Esophagus squamous epithelium (tissue), 5 donors: ENCODE results near the gene IFNGR1. TPM values are rescaled to one million over a fixed set of nuclear protein-coding genes. Genes with fewer than 3 reads are reported as not detected.
"Not testable (repeated sequence)": the region's sequence is repeated elsewhere in the genome, so short reads cannot be mapped to it uniquely, and the experiment has no call there.

Experiments used
- DNase-seq: peaks from one replicate; lab custom pipeline; 2025; lab: John Stamatoyannopoulos, UW
- H3K27ac ChIP-seq, 4 donors: fragments of 200-600 bp; sonication (generic); one replicate each; pipeline ENCODE4 v1.5.1; 2016 to 2019; ENCODE audit warnings: mild to moderate bottlenecking in 1 of 4
- H3K27me3 ChIP-seq, 4 donors: fragments of 200-600 bp; sonication (generic); 1 replicate in 3 of 4; 2 replicates in 1 of 4; pipeline versions ENCODE4 v1.5.1 to v1.6.0; 2017 to 2021; ENCODE audit warnings: antibody characterized with exemption in 1 of 4
- H3K36me3 ChIP-seq, 3 donors: fragments of 200-600 bp; sonication (generic); one replicate each; pipeline ENCODE4 v1.5.1; 2016 to 2019
- H3K4me1 ChIP-seq, 3 donors: fragments of 200-600 bp; sonication (generic); one replicate each; pipeline ENCODE4 v1.5.1; 2017 to 2019
- H3K4me3 ChIP-seq, 4 donors: fragments of 200-600 bp; sonication (generic); 1 replicate in 3 of 4; 2 replicates in 1 of 4; pipeline ENCODE4 v1.5.1; 2016 to 2019; ENCODE audit warnings: mild to moderate bottlenecking in 2 of 4, moderate library complexity in 1 of 4
- H3K9me3 ChIP-seq, 3 donors: fragments of 200-600 bp; sonication (generic); one replicate each; pipeline ENCODE4 v1.5.1; 2016 to 2019
- CTCF ChIP-seq, 6 experiments: fragments of 450-650 bp in 4 of 6; fragments of 200-600 bp in 2 of 6; sonication (generic) in 2 of 6; IDR thresholded peaks; one replicate each; pipeline ENCODE4 v1.5.1; 2016 to 2019; ENCODE audit warnings: antibody characterized with exemption in 6 of 6, mild to moderate bottlenecking in 4 of 6, moderate library complexity in 4 of 6
- POLR2A ChIP-seq, 4 donors: fragments of 450-650 bp; IDR thresholded peaks; one replicate each; pipeline ENCODE4 v1.6.1; 2017; ENCODE audit warnings: antibody characterized with exemption in 4 of 4, mild to moderate bottlenecking in 4 of 4, moderate library complexity in 3 of 4
- WGBS, 2 donors: methylation state at CpG; one replicate each; pipeline ENCODE4 v1.1.5; 2018; 5-methylcytosine and 5-hydroxymethylcytosine counted together
- intact Hi-C: fragments of 100-400 bp; cut with DNase I; formaldehyde crosslinking; loops from one replicate; pipeline ENCODE4 v1.15.0; 2022
- total RNA-seq, 4 donors: library from RNA; depleted of rRNA; stranded (reverse); fragments of >200 nt; gene quantifications; one replicate each; pipeline ENCODE4 v1.1.0, GENCODE V29; 2016
- donor health status: DM: yes; HTN: yes; CAD: no.

Gene IFNGR1
- total RNA-seq, 4 donors from 2014 or later: 33.8 to 96.8 (median 84.8) TPM

GRCh38 chr6:137208279-137208678 is 10.9 kb downstream of the IFNGR1 start:
- H3K36me3 ChIP-seq: peaks cover 5 to 63% (median 6%) of the 10 kb centered on the region in 3 donors
- intact Hi-C loops: no loop called here
- no peak overlapping the region for H3K27ac ChIP-seq
- H3K27me3 ChIP-seq: no peaks in the 10 kb centered on the region
- no peak for TF ChIP-seq POLR2A (IDR thresholded peaks at IDR 0.05)
- no peak for TF ChIP-seq CTCF (IDR thresholded peaks at IDR 0.05)
- H3K9me3 ChIP-seq: no peaks in the 10 kb centered on the region
- H3K4me1 ChIP-seq: peaks cover 0 to 40% (median 30%) of the 10 kb centered on the region in 3 donors
- no peak for DNase-seq
- no peak overlapping the region for H3K4me3 ChIP-seq
- WGBS, 2 donors: 94 to 95% methylated on average over 4 to 7 of the region's 7 CpGs

GRCh38 chr6:137207457-137207856 is 11.7 kb downstream of the IFNGR1 start:
- H3K4me1 ChIP-seq: peaks cover 0 to 32% (median 25%) of the 10 kb centered on the region in 3 donors
- H3K36me3 ChIP-seq: peaks cover 5 to 71% (median 6%) of the 10 kb centered on the region in 3 donors
- H3K27ac ChIP-seq, H3K27me3 ChIP-seq, H3K4me3 ChIP-seq, H3K9me3 ChIP-seq, intact Hi-C loops, DNase-seq: not testable (repeated sequence)
- 76 to 96% methylated on average over 2 to 3 of the region's 3 CpGs for WGBS, 2 donors

- H3K36me3 ChIP-seq: peaks cover 5 to 80% (median 6%) of the 10 kb centered on the region in 3 donors
- no peak overlapping the region for H3K4me3 ChIP-seq
- no peaks in the 10 kb centered on the region for H3K9me3 ChIP-seq
- intact Hi-C loops: no loop called here
- WGBS, 2 donors: 50 to 52% methylated on average over 1 of the region's 1 CpG
- DNase-seq: no peak
- H3K4me1 ChIP-seq: peaks cover 0 to 23% (median 17%) of the 10 kb centered on the region in 3 donors
- no peak overlapping the region for H3K27ac ChIP-seq
- TF ChIP-seq CTCF (IDR thresholded peaks at IDR 0.05) (no peak), POLR2A (IDR thresholded peaks at IDR 0.05) (no peak)
- H3K27me3 ChIP-seq: no peaks in the 10 kb centered on the region
These were observed 12.6 kb downstream of the IFNGR1 start for GRCh38 chr6:137206577-137206976.

GRCh38 chr6:137203256-137203655 is 15.9 kb downstream of the IFNGR1 start:
- no peak overlapping the region for H3K4me3 ChIP-seq
- H3K4me1 ChIP-seq: peaks cover 0 to 5% (median 0%) of the 10 kb centered on the region in 3 donors
- peaks cover 6 to 95% (median 20%) of the 10 kb centered on the region in 3 donors for H3K36me3 ChIP-seq
- DNase-seq: no peak
- no peak overlapping the region for H3K27ac ChIP-seq
- no peak for TF ChIP-seq POLR2A (IDR thresholded peaks at IDR 0.05)
- no peak for TF ChIP-seq CTCF (IDR thresholded peaks at IDR 0.05)
- H3K9me3 ChIP-seq: no peaks in the 10 kb centered on the region
- 95 to 97% methylated on average over 2 of the region's 2 CpGs for WGBS, 2 donors
- H3K27me3 ChIP-seq: no peaks in the 10 kb centered on the region
- intact Hi-C loops: no loop called here

GRCh38 chr6:137202078-137202477 is 17.1 kb downstream of the IFNGR1 start:
- Histone ChIP-seq H3K36me3 (peaks cover 6 to 96% (median 25%) of the 10 kb centered on the region in 3 donors), H3K27ac (no peak overlapping the region), H3K9me3 (no peaks in the 10 kb centered on the region), H3K4me3 (no peak overlapping the region), H3K4me1 (peaks cover 0 to 5% (median 0%) of the 10 kb centered on the region in 3 donors), H3K27me3 (no peaks in the 10 kb centered on the region)
- no peak for DNase-seq
- intact Hi-C loops: no loop called here
- WGBS, 2 donors: 65 to 70% methylated on average over 5 to 6 of the region's 6 CpGs
- TF ChIP-seq CTCF (IDR thresholded peaks at IDR 0.05) (peak; percentile 14 to 50 (median 30)), POLR2A (IDR thresholded peaks at IDR 0.05) (no peak)

- no peak for DNase-seq
- intact Hi-C loops: no loop called here
- no peak overlapping the region for H3K4me3 ChIP-seq
- TF ChIP-seq POLR2A (IDR thresholded peaks at IDR 0.05) (no peak), CTCF (IDR thresholded peaks at IDR 0.05) (no peak)
- 73 to 90% methylated on average over 1 of the region's 1 CpG for WGBS, 2 donors
- H3K9me3 ChIP-seq: no peaks in the 10 kb centered on the region
- no peak overlapping the region for H3K27ac ChIP-seq
- no peaks in the 10 kb centered on the region for H3K4me1 ChIP-seq
- peaks cover 6 to 87% (median 22%) of the 10 kb centered on the region in 3 donors for H3K36me3 ChIP-seq
- H3K27me3 ChIP-seq: no peaks in the 10 kb centered on the region
These were observed 18.2 kb downstream of the IFNGR1 start for GRCh38 chr6:137201006-137201405.
